ENCODE measurements around the gene AKAP13. TPM values are rescaled to one million over a fixed set of nuclear protein-coding genes. Genes with fewer than 3 reads are reported as not detected.

The AKAP13 gene
- total and polyA plus RNA-seq, 7 donors, result 21.6 to 142 (median 98.5) TPM

DNA sequence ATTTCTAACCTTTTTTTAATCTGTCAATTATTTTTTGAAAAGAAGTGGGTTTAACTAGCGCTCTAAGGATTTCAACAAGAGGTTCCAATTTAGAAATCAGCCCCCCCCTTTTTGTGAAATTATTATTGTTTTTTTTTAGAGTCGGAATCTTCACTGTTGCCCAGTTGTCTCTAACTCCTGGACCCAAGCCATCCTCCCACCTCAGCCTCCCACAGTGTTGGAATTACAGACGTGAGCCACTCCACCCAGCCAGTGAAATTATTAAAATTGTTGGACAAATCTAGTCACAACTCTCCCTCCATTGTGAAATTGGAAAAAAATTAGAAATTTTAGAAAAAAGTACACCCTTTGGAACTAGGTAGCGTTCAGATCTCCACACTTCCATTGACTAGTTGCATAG lies 2.5 kb downstream of the AKAP13 start:
- WGBS, 2 donors, result 86% methylated on average over 4 of the region's 4 CpGs
- Histone ChIP-seq H3K36me3 (no peaks in the 10 kb centered on the region), H3K27ac (peak overlapping the region; percentile 93 to 98 (median 97)), H3K9me3 (no peaks in the 10 kb centered on the region), H3K4me3 (peak overlapping the region in 2 of 4 donors; percentile 65 to 97), H3K4me1 (peaks cover 0 to 35% (median 22%) of the 10 kb centered on the region in 4 donors), H3K27me3 (no peaks in the 10 kb centered on the region)
- TF ChIP-seq, protein P1, sequence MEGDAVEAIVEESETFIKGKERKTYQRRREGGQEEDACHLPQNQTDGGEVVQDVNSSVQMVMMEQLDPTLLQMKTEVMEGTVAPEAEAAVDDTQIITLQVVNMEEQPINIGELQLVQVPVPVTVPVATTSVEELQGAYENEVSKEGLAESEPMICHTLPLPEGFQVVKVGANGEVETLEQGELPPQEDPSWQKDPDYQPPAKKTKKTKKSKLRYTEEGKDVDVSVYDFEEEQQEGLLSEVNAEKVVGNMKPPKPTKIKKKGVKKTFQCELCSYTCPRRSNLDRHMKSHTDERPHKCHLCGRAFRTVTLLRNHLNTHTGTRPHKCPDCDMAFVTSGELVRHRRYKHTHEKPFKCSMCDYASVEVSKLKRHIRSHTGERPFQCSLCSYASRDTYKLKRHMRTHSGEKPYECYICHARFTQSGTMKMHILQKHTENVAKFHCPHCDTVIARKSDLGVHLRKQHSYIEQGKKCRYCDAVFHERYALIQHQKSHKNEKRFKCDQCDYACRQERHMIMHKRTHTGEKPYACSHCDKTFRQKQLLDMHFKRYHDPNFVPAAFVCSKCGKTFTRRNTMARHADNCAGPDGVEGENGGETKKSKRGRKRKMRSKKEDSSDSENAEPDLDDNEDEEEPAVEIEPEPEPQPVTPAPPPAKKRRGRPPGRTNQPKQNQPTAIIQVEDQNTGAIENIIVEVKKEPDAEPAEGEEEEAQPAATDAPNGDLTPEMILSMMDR (IDR thresholded peaks at IDR 0.05), result no peak
- no peak for TF ChIP-seq EP300 (IDR thresholded peaks at IDR 0.05)
- no peak for TF ChIP-seq POLR2AphosphoS5 (IDR thresholded peaks at IDR 0.05)
- TF ChIP-seq POLR2A (IDR thresholded peaks at IDR 0.05), result no peak
- intact Hi-C loops (cut with DNase I), result loop anchor here (5.0 kb wide), 2 partner anchors 104 to 119 kb away; no protein-coding TSS in a partner anchor
- no peak for DNase-seq

DNA sequence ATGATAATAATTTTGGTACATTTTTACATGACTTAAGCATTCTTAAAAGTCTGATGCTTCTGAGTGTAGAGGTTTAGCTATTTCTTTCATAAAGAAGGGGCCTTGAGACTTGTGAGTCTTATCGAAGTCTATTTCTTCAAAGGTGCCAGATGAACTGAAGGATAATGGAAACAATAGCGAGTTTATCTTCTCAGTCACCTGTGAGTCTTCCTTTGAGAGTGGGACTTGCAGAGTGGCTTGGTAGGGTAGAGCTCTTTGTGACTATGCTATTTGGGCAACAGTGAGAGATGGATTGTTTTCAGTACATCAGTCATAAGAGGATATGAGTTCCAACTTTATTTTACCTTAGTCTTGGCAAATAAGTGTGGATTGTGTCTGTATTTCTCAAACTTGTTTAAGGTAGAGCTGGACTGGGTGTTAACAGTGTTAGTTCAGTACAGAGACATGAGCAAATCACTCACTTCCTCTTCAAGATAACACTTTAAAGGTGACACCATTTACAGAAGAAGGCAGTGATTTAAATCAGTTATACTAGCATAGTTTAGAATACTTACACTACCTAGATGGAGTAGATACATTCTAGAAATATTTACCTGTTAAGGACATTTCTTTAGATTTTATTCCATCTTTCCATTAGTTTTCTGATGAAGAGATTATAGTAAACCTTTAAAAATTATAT lies 3.2 kb downstream of the AKAP13 start:
- Histone ChIP-seq H3K27me3 (no peaks in the 10 kb centered on the region), H3K4me3 (no peak overlapping the region), H3K36me3 (no peaks in the 10 kb centered on the region), H3K9me3 (no peaks in the 10 kb centered on the region), H3K4me1 (peaks cover 0 to 38% (median 23%) of the 10 kb centered on the region in 4 donors), H3K27ac (peak overlapping the region in 3 of 4 donors; percentile 93 to 98 (median 98))
- TF ChIP-seq EP300 (IDR thresholded peaks at IDR 0.05) (no peak), POLR2A (IDR thresholded peaks at IDR 0.05) (no peak), POLR2AphosphoS5 (IDR thresholded peaks at IDR 0.05) (no peak)
- TF ChIP-seq, protein P1 (IDR thresholded peaks at IDR 0.05), result no peak
- no peak for DNase-seq
- 47 to 64% methylated on average over 2 of the region's 2 CpGs for WGBS, 2 donors
- intact Hi-C loops (cut with DNase I), result loop anchor here (5.0 kb wide), 2 partner anchors 104 to 119 kb away; no protein-coding TSS in a partner anchor

DNA sequence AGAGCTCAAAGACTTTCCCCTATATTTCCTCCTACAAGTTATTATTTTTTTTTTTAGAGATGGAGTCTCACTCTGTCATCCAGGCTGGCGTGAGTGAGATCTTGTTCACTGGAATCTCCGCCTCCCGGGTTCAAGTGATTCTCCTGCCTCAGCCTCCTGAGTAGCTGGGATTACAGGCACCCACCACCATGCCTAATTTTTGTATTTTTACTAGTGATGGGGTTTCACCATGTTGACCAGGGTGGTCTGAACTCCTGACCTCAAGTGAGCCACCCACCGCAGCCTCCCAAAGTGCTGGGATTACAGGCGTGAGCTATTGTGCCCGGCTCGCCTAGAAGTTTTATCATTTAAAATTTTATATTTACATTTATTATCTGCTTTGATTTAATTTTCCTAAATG lies 5.9 kb downstream of the AKAP13 start:
- TF ChIP-seq, protein P1 (IDR thresholded peaks at IDR 0.05), result no peak
- TF ChIP-seq POLR2AphosphoS5 (IDR thresholded peaks at IDR 0.05) (no peak), EP300 (IDR thresholded peaks at IDR 0.05) (no peak), POLR2A (IDR thresholded peaks at IDR 0.05) (no peak)
- WGBS, 2 donors, result 84 to 92% methylated on average over 7 of the region's 7 CpGs
- no peak overlapping the region for H3K4me3 ChIP-seq
- H3K27me3 ChIP-seq, result no peaks in the 10 kb centered on the region
- H3K4me1 ChIP-seq, result peaks cover 0 to 46% (median 25%) of the 10 kb centered on the region in 4 donors
- no peak for DNase-seq
- no peaks in the 10 kb centered on the region for H3K9me3 ChIP-seq
- intact Hi-C loops (cut with DNase I), result no loop called here
- H3K27ac ChIP-seq, result peak overlapping the region in 1 of 4 donors; percentile 53
- H3K36me3 ChIP-seq, result no peaks in the 10 kb centered on the region

DNA sequence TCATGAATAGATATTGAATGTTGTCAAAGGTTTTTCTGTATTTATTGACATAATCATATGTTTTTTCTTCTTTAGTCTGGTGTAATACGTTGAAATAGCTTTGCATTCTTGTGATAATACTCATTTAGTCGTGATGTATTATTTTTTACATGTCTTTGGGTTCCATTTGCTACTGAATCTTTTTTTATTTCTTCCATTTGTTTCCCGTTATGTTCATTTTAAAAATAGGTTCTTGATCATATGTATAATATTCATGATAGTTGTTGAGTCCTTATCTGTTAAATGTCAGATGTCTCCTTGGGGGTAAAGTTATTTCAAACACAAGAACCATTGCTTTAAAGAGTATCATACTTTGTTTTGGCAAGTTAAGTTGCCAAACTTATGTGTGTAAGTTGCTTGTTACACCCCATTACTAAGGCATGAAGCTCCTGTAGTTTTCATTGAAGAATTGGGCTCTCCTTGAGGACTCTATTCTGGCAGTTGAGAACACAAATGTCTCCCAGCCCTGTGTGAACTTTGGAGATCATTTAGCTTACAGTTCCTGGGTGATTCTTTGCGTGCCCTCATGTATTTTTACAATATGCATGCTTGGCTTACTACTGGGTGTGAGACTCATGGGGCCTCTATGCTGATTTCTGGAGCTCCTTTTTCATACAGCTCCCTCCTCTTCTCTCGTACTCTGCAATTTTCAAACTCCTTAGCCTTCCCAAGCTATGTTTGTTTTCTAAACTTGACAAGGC lies 8.3 kb downstream of the AKAP13 start:
- WGBS, 2 donors, result 83 to 85% methylated on average over 5 of the region's 5 CpGs
- intact Hi-C loops (cut with DNase I), result no loop called here
- DNase-seq, result no peak
- TF ChIP-seq, protein P1 (IDR thresholded peaks at IDR 0.05), result no peak
- no peak for TF ChIP-seq POLR2A (IDR thresholded peaks at IDR 0.05)
- TF ChIP-seq POLR2AphosphoS5 (IDR thresholded peaks at IDR 0.05), result no peak
- no peak for TF ChIP-seq EP300 (IDR thresholded peaks at IDR 0.05)
- no peaks in the 10 kb centered on the region for H3K9me3 ChIP-seq
- H3K4me1 ChIP-seq, result peaks cover 0 to 35% (median 12%) of the 10 kb centered on the region in 4 donors
- no peaks in the 10 kb centered on the region for H3K36me3 ChIP-seq
- H3K4me3 ChIP-seq, result no peak overlapping the region
- H3K27me3 ChIP-seq, result no peaks in the 10 kb centered on the region
- no peak overlapping the region for H3K27ac ChIP-seq
